Esophagus squamous epithelium (tissue), 5 donors: ENCODE measurements around the gene DNAAF5. TPM values are rescaled to one million over a fixed set of nuclear protein-coding genes. Genes with fewer than 3 reads are reported as not detected.

ENCODE experiments used
- DNase-seq: peaks from one replicate; lab custom pipeline; 2025; lab: John Stamatoyannopoulos, UW
- H3K27ac ChIP-seq, 4 donors: fragments of 200-600 bp; sonication (generic); one replicate each; pipeline ENCODE4 v1.5.1; 2016 to 2019; ENCODE audit warnings: mild to moderate bottlenecking in 1 of 4
- H3K27me3 ChIP-seq, 4 donors: fragments of 200-600 bp; sonication (generic); 1 replicate in 3 of 4; 2 replicates in 1 of 4; pipeline versions ENCODE4 v1.5.1 to v1.6.0; 2017 to 2021; ENCODE audit warnings: antibody characterized with exemption in 1 of 4
- H3K36me3 ChIP-seq, 3 donors: fragments of 200-600 bp; sonication (generic); one replicate each; pipeline ENCODE4 v1.5.1; 2016 to 2019
- H3K4me1 ChIP-seq, 3 donors: fragments of 200-600 bp; sonication (generic); one replicate each; pipeline ENCODE4 v1.5.1; 2017 to 2019
- H3K4me3 ChIP-seq, 4 donors: fragments of 200-600 bp; sonication (generic); 1 replicate in 3 of 4; 2 replicates in 1 of 4; pipeline ENCODE4 v1.5.1; 2016 to 2019; ENCODE audit warnings: mild to moderate bottlenecking in 2 of 4, moderate library complexity in 1 of 4
- H3K9me3 ChIP-seq, 3 donors: fragments of 200-600 bp; sonication (generic); one replicate each; pipeline ENCODE4 v1.5.1; 2016 to 2019
- CTCF ChIP-seq, 6 experiments: fragments of 450-650 bp in 4 of 6; fragments of 200-600 bp in 2 of 6; sonication (generic) in 2 of 6; IDR thresholded peaks; one replicate each; pipeline ENCODE4 v1.5.1; 2016 to 2019; ENCODE audit warnings: antibody characterized with exemption in 6 of 6, mild to moderate bottlenecking in 4 of 6, moderate library complexity in 4 of 6
- POLR2A ChIP-seq, 4 donors: fragments of 450-650 bp; IDR thresholded peaks; one replicate each; pipeline ENCODE4 v1.6.1; 2017; ENCODE audit warnings: antibody characterized with exemption in 4 of 4, mild to moderate bottlenecking in 4 of 4, moderate library complexity in 3 of 4
- WGBS, 2 donors: methylation state at CpG; one replicate each; pipeline ENCODE4 v1.1.5; 2018; 5-methylcytosine and 5-hydroxymethylcytosine counted together
- intact Hi-C: fragments of 100-400 bp; cut with DNase I; formaldehyde crosslinking; loops from one replicate; pipeline ENCODE4 v1.15.0; 2022
- total RNA-seq, 4 donors: library from RNA; depleted of rRNA; stranded (reverse); fragments of >200 nt; gene quantifications; one replicate each; pipeline ENCODE4 v1.1.0, GENCODE V29; 2016
- donor health status: DM: yes; HTN: yes; CAD: no.

The DNAAF5 gene
- total RNA-seq, 4 donors from 2014 or later, result 23.7 to 30.1 (median 28.2) TPM

GRCh38 chr7:754531-755412 lies 28.3 kb downstream of the DNAAF5 start:
- Histone ChIP-seq H3K4me1 (no peaks in the 10 kb centered on the region), H3K36me3 (peaks cover 20 to 98% (median 22%) of the 10 kb centered on the region in 3 donors), H3K4me3 (no peak overlapping the region), H3K27ac (no peak overlapping the region), H3K9me3 (no peaks in the 10 kb centered on the region), H3K27me3 (no peaks in the 10 kb centered on the region)
- DNase-seq, result no peak
- intact Hi-C loops, result no loop called here
- 88 to 96% methylated on average over 17 to 24 of the region's 49 CpGs for WGBS, 2 donors
- TF ChIP-seq CTCF (IDR thresholded peaks at IDR 0.05), result no peak
- no peak for TF ChIP-seq POLR2A (IDR thresholded peaks at IDR 0.05)

- 81 to 86% methylated on average over 6 to 9 of the region's 9 CpGs for WGBS, 2 donors
Measured at GRCh38 chr7:755413-755805, 28.9 kb downstream of the DNAAF5 start.

GRCh38 chr7:756231-756927 lies 29.9 kb downstream of the DNAAF5 start:
- H3K4me1 ChIP-seq, result no peaks in the 10 kb centered on the region
- no peaks in the 10 kb centered on the region for H3K9me3 ChIP-seq
- H3K4me3 ChIP-seq, result no peak overlapping the region
- intact Hi-C loops, result no loop called here
- no peak overlapping the region for H3K27ac ChIP-seq
- peaks cover 20 to 99% (median 22%) of the 10 kb centered on the region in 3 donors for H3K36me3 ChIP-seq
- WGBS, 2 donors, result 88 to 91% methylated on average over 4 to 11 of the region's 30 CpGs
- no peaks in the 10 kb centered on the region for H3K27me3 ChIP-seq
- no peak for TF ChIP-seq POLR2A (IDR thresholded peaks at IDR 0.05)
- no peak for TF ChIP-seq CTCF (IDR thresholded peaks at IDR 0.05)
- no peak for DNase-seq

More at GRCh38 chr7:755413-755805, 28.9 kb downstream of the DNAAF5 start:
- no peak overlapping the region for H3K4me3 ChIP-seq
- no peaks in the 10 kb centered on the region for H3K9me3 ChIP-seq
- H3K4me1 ChIP-seq, result no peaks in the 10 kb centered on the region
- no peaks in the 10 kb centered on the region for H3K27me3 ChIP-seq
- no peak overlapping the region for H3K27ac ChIP-seq
- intact Hi-C loops, result no loop called here
- DNase-seq, result no peak
- TF ChIP-seq CTCF (IDR thresholded peaks at IDR 0.05), result no peak
- no peak for TF ChIP-seq POLR2A (IDR thresholded peaks at IDR 0.05)
- H3K36me3 ChIP-seq, result peaks cover 20 to 99% (median 22%) of the 10 kb centered on the region in 3 donors

- Histone ChIP-seq H3K4me1 (no peaks in the 10 kb centered on the region), H3K27ac (no peak overlapping the region), H3K9me3 (no peaks in the 10 kb centered on the region), H3K36me3 (peaks cover 20 to 100% (median 22%) of the 10 kb centered on the region in 3 donors), H3K4me3 (no peak overlapping the region), H3K27me3 (no peaks in the 10 kb centered on the region)
- 76 to 100% methylated on average over 3 to 15 of the region's 35 CpGs for WGBS, 2 donors
- intact Hi-C loops, result no loop called here
- TF ChIP-seq CTCF (IDR thresholded peaks at IDR 0.05) (no peak), POLR2A (IDR thresholded peaks at IDR 0.05) (no peak)
- no peak for DNase-seq
Measured at GRCh38 chr7:756928-757560, 30.5 kb downstream of the DNAAF5 start.
